Uterus (tissue), 4 donors: Measurements from ENCODE around the gene HLA-DPA1. TPM values are rescaled to one million over a fixed set of nuclear protein-coding genes. Genes with fewer than 3 reads are reported as not detected.
"Not testable (repeated sequence)": the region's sequence is repeated elsewhere in the genome, so short reads cannot be mapped to it uniquely, and the experiment has no call there.

Source experiments
- DNase-seq, 2 donors: peaks; one replicate each; pipeline ENCODE4 v3.0.0-alpha.2; 2019 to 2020
- H3K27ac ChIP-seq, 2 donors: fragments of 200-600 bp; sonication (generic); 1 replicate in 1 of 2; 2 replicates in 1 of 2; pipeline ENCODE4 v1.5.1; 2016 to 2018
- H3K27me3 ChIP-seq, 2 donors: fragments of 200-600 bp; sonication (generic); one replicate each; pipeline ENCODE4 v1.5.1; 2018 to 2019; ENCODE audit warnings: control low read depth in 1 of 2
- H3K36me3 ChIP-seq, 2 donors: fragments of 200-600 bp; sonication (generic); one replicate each; pipeline ENCODE4 v1.5.1; 2019; ENCODE audit warnings: control low read depth in 1 of 2
- H3K4me1 ChIP-seq, 2 donors: fragments of 200-600 bp; sonication (generic); one replicate each; pipeline ENCODE4 v1.5.1; 2018 to 2019; ENCODE audit warnings: control low read depth in 1 of 2
- H3K4me3 ChIP-seq, 2 donors: fragments of 200-600 bp; sonication (generic); 1 replicate in 1 of 2; 2 replicates in 1 of 2; pipeline ENCODE4 v1.5.1; 2018 to 2019; ENCODE audit warnings: mild to moderate bottlenecking in 1 of 2
- H3K9me3 ChIP-seq, 2 donors: fragments of 200-600 bp; sonication (generic); one replicate each; pipeline ENCODE4 v1.5.1; 2019; ENCODE audit warnings: control low read depth in 1 of 2
- POLR2A ChIP-seq, 2 donors: fragments of 450-650 bp; IDR thresholded peaks; one replicate each; pipeline ENCODE4 v1.6.1; 2016; ENCODE audit warnings: antibody characterized with exemption in 2 of 2, mild to moderate bottlenecking in 1 of 2, moderate library complexity in 1 of 2
- intact Hi-C: fragments of 100-400 bp; cut with DNase I; formaldehyde crosslinking; loops from one replicate; pipeline ENCODE4 v1.15.1; 2023; ENCODE audit warnings: low total_unique reads
- total RNA-seq, 4 donors: library from RNA; depleted of rRNA in 3 of 4; stranded (reverse); fragments of >200 nt in 3 of 4; gene quantifications; one replicate each; pipeline versions ENCODE4 v1.1.0 to v1.2.4, GENCODE V29; 2014 to 2023
- TF ChIP-seq, protein P1 (sequence below), 4 experiments: fragments of 200-600 bp in 2 of 4; fragments of 450-650 bp in 2 of 4; sonication (generic) in 2 of 4; IDR thresholded peaks; one replicate each; pipeline ENCODE4 v1.5.1; 2016 to 2019; ENCODE audit warnings: antibody characterized with exemption in 4 of 4, mild to moderate bottlenecking in 2 of 4, moderate library complexity in 1 of 4
- donor health status: DM: yes; HTN: yes; CAD: no.

Gene HLA-DPA1
- total RNA-seq, 4 donors from 2014 or later, result 48.0 to 187 (median 135) TPM

DNA sequence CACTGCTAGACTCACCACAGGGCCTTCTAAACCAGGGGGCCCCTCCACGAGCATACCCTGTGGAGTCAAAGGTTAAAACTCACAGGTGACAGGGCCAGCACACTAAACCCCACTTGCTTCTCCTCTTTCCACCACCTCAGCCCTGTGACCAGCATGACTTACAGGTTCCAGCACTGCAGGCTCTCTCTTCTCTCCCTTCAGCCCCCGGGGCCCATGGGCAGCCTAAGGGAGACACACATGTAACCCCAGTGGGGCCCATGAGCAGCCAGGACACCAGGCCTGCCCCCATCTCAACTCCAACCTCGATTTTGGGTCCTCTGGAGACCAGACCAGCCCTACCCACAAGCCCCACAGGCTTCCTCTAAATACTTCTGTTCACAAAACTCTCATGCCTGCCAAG, 30.3 kb upstream of the HLA-DPA1 start:
- no peak overlapping the region for H3K4me3 ChIP-seq
- H3K9me3 ChIP-seq, result peaks cover 0 to 6% of the 10 kb centered on the region in 2 donors
- DNase-seq, result no peak
- intact Hi-C loops, result no loop called here
- no peaks in the 10 kb centered on the region for H3K27me3 ChIP-seq
- H3K4me1 ChIP-seq, result no peaks in the 10 kb centered on the region
- TF ChIP-seq, protein P1, sequence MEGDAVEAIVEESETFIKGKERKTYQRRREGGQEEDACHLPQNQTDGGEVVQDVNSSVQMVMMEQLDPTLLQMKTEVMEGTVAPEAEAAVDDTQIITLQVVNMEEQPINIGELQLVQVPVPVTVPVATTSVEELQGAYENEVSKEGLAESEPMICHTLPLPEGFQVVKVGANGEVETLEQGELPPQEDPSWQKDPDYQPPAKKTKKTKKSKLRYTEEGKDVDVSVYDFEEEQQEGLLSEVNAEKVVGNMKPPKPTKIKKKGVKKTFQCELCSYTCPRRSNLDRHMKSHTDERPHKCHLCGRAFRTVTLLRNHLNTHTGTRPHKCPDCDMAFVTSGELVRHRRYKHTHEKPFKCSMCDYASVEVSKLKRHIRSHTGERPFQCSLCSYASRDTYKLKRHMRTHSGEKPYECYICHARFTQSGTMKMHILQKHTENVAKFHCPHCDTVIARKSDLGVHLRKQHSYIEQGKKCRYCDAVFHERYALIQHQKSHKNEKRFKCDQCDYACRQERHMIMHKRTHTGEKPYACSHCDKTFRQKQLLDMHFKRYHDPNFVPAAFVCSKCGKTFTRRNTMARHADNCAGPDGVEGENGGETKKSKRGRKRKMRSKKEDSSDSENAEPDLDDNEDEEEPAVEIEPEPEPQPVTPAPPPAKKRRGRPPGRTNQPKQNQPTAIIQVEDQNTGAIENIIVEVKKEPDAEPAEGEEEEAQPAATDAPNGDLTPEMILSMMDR (IDR thresholded peaks at IDR 0.05), result no peak
- TF ChIP-seq POLR2A (IDR thresholded peaks at IDR 0.05), result no peak
- H3K36me3 ChIP-seq, result no peaks in the 10 kb centered on the region
- H3K27ac ChIP-seq, result no peak overlapping the region

DNA sequence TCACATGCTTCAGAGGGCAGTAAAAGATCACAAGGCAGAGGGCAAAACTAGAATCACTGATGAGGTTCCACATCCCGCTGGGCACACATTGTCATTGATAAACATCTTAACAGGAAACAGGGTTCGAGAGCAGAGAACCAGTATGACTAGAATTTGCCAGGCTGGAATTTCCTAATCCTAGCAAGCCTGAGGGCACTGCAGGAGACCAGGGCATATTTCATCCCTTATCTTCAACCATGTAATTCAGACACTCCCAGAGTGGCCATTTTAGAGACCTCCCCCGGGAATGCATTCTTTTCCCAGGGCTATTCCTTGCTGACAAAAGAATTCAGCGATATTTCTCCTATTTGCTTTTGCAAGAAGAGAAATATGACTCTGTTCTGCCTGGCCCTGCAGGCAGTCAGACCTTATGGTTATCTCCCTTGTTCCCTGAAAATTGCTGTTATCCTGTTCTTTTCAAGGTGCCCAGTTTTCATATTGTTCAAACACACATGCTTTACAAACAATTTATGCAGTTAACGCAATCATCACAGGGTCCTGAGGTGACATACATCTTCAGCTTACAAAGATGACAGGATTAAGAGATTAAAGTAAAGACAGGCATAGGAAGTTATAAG, 27.8 kb upstream of the HLA-DPA1 start:
- DNase-seq, H3K4me3 ChIP-seq, H3K27ac ChIP-seq, H3K9me3 ChIP-seq, H3K4me1 ChIP-seq, intact Hi-C loops, H3K27me3 ChIP-seq, H3K36me3 ChIP-seq: not testable (repeated sequence)

DNA sequence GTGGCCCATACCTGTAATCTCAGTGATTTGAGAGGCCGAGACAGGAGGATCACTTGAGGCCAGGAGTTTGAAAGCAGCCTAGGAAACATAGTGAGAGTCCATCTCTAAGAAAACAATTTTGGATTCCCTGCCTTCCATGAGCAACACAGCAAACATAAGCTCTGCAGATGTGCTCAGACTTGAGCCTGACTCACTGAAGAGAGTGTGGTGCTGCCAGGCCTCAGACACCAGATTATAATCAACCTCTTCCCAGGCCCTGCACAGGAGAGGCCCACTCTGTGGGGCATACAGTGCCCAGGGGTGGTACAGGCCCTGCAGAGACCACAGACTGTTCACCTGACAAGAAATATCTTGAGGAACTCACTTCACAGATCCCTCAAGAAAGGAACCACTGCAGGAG, 22.2 kb upstream of the HLA-DPA1 start:
- Histone ChIP-seq H3K27ac (no peak overlapping the region), H3K4me1 (no peaks in the 10 kb centered on the region), H3K9me3 (peaks cover 0 to 2% of the 10 kb centered on the region in 2 donors), H3K4me3 (no peak overlapping the region), H3K36me3 (no peaks in the 10 kb centered on the region), H3K27me3 (no peaks in the 10 kb centered on the region)
- intact Hi-C loops, result no loop called here
- DNase-seq, result no peak
- TF ChIP-seq, protein P1 (IDR thresholded peaks at IDR 0.05), result no peak
- no peak for TF ChIP-seq POLR2A (IDR thresholded peaks at IDR 0.05)

DNA sequence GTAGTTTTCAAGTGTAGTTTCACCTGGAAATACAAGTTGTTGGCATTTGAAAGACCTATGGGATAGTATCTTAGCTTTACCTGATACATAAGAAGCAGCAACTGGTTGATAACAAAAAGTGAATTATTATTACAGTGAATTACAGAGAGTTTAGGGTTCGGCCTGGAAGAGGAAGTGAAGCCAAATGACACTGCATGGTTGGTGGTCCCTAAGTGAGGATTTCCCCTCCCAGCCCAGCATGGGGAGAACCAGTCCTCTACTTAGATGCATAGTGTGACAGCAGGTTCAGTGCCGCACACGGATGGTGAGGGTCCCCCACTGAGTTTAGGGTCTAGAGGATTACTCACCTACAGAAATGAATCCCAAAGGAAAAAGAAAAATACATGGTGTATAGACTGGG, 20.4 kb upstream of the HLA-DPA1 start:
- H3K4me1 ChIP-seq, result no peaks in the 10 kb centered on the region
- H3K36me3 ChIP-seq, result no peaks in the 10 kb centered on the region
- intact Hi-C loops, result no loop called here
- no peak overlapping the region for H3K27ac ChIP-seq
- H3K27me3 ChIP-seq, result no peaks in the 10 kb centered on the region
- TF ChIP-seq, protein P1 (IDR thresholded peaks at IDR 0.05), result no peak
- no peak for TF ChIP-seq POLR2A (IDR thresholded peaks at IDR 0.05)
- H3K4me3 ChIP-seq, result no peak overlapping the region
- DNase-seq, result no peak
- H3K9me3 ChIP-seq, result no peaks in the 10 kb centered on the region

DNA sequence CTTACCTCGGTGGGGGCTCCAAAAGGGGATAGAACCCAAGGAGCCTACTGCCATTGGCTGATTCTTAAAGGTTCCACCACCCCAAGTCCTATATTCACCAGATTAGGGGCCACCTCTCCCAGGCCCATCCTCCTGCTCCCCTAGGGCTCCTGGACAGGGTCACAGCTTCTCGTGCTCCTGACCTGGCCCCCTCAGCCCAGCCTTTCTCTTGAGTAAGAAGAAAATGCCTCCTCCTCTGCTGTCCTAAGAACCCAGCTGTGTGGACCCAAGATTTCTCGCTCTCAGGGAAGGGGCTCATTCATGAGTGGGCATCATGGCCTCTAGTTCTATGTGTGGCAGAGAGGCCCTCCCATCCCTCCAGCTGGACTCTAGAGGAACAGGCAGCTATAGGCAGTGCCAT, 18.9 kb upstream of the HLA-DPA1 start:
- Histone ChIP-seq H3K9me3 (no peaks in the 10 kb centered on the region), H3K27me3 (no peaks in the 10 kb centered on the region), H3K27ac (no peak overlapping the region), H3K36me3 (no peaks in the 10 kb centered on the region), H3K4me1 (no peaks in the 10 kb centered on the region), H3K4me3 (no peak overlapping the region)
- intact Hi-C loops, result no loop called here
- DNase-seq, result no peak
- no peak for TF ChIP-seq POLR2A (IDR thresholded peaks at IDR 0.05)
- TF ChIP-seq, protein P1 (IDR thresholded peaks at IDR 0.05), result no peak

DNA sequence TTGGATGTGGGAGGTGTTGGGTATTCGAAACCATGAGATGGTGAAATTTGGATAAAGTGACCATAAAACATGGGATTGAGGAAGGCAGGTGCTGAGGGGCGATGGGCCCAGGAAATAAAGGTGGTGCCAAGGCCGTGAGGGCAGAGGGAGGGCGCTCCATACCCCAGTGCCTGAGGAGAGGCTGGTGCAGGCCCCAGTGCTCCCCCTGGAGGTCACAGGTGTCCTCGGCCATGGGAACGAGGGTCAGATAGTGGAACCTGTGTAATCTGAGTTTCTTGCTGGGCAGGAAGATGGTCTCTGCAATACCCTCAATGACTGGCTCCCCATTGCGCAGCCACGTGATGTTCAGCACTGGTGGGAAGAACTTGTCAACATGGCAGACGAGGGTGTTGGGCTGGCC, 18.5 kb upstream of the HLA-DPA1 start:
- Histone ChIP-seq H3K36me3 (no peaks in the 10 kb centered on the region), H3K27ac (no peak overlapping the region), H3K9me3 (no peaks in the 10 kb centered on the region), H3K27me3 (no peaks in the 10 kb centered on the region), H3K4me3 (no peak overlapping the region), H3K4me1 (no peaks in the 10 kb centered on the region)
- intact Hi-C loops, result no loop called here
- DNase-seq, result no peak
- TF ChIP-seq, protein P1 (IDR thresholded peaks at IDR 0.05), result peak in 3 of 4 experiments; percentile 16 to 35 (median 30)
- no peak for TF ChIP-seq POLR2A (IDR thresholded peaks at IDR 0.05)
